Ishikawa (cell line): ENCODE data around the gene HSF4.

Source experiments
- CEBPB ChIP-seq: IDR thresholded peaks from 2 replicates; pipeline ENCODE4 v1.6.1; 2012
- CREB1 ChIP-seq: IDR thresholded peaks from 2 replicates; pipeline ENCODE4 v1.6.1; 2012; ENCODE audit warnings: low read depth
- EP300 ChIP-seq: IDR thresholded peaks from 2 replicates; pipeline ENCODE4 v1.6.1; 2012; ENCODE audit warnings: borderline replicate concordance
- FOXM1 ChIP-seq: IDR thresholded peaks from 2 replicates; pipeline ENCODE4 v1.6.1; 2012; ENCODE audit warnings: low read depth, borderline replicate concordance
- NFIC ChIP-seq: IDR thresholded peaks from 2 replicates; pipeline ENCODE4 v1.6.1; 2012
- RAD21 ChIP-seq: IDR thresholded peaks from 2 replicates; pipeline ENCODE4 v1.6.1; 2012; ENCODE audit warnings: low read depth
- TAF1 ChIP-seq: IDR thresholded peaks from 2 replicates; pipeline ENCODE4 v1.6.1; 2012; ENCODE audit warnings: low read depth, mild to moderate bottlenecking
- TEAD4 ChIP-seq: IDR thresholded peaks from 2 replicates; pipeline ENCODE4 v1.6.1; 2012
- ZBTB7A ChIP-seq: IDR thresholded peaks from 2 replicates; pipeline ENCODE4 v1.6.1; 2012; ENCODE audit warnings: low read depth
- TF ChIP-seq, protein P1 (sequence below): IDR thresholded peaks from 2 replicates; pipeline ENCODE4 v1.6.1; 2012
- TF ChIP-seq, protein P2 (sequence below): IDR thresholded peaks from 2 replicates; pipeline ENCODE4 v1.6.1; 2012; ENCODE audit warnings: low read depth, mild to moderate bottlenecking

DNA sequence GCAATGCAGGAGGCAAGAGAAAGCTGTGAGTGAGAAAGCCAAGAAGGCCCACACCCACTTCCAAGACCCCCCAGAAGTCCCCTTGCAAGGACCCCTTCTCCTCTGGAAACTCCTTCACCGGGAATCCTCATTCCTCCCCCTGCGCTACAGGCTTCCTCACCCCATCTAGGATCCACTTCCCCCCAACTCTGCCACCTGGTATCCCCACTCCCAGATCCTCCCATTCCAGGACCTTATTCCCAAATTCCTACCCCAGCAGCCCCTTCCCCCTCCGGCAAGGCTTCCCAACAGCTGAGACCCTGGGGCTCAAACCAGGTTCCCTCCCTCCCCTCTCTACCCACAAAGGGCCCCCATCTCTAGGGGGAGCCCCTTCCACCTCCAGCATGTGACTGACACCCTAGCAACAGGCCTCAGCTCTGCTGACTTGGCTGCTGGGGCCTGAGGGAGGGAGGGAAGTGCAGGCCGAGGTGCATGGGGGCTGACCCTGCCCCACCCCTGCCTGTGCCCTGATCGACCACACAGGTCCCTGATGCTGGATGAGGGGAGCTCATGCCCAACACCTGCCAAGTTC is 2.1 kb downstream of the HSF4 start:
- TF ChIP-seq NFIC (no peak), CEBPB (no peak), TAF1 (no peak), EP300 (no peak), CREB1 (no peak), FOXM1 (no peak), ZBTB7A (no peak), TEAD4 (no peak), RAD21 (no peak)
- TF ChIP-seq, protein P1, sequence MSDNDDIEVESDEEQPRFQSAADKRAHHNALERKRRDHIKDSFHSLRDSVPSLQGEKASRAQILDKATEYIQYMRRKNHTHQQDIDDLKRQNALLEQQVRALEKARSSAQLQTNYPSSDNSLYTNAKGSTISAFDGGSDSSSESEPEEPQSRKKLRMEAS = no peak
- TF ChIP-seq, protein P2, sequence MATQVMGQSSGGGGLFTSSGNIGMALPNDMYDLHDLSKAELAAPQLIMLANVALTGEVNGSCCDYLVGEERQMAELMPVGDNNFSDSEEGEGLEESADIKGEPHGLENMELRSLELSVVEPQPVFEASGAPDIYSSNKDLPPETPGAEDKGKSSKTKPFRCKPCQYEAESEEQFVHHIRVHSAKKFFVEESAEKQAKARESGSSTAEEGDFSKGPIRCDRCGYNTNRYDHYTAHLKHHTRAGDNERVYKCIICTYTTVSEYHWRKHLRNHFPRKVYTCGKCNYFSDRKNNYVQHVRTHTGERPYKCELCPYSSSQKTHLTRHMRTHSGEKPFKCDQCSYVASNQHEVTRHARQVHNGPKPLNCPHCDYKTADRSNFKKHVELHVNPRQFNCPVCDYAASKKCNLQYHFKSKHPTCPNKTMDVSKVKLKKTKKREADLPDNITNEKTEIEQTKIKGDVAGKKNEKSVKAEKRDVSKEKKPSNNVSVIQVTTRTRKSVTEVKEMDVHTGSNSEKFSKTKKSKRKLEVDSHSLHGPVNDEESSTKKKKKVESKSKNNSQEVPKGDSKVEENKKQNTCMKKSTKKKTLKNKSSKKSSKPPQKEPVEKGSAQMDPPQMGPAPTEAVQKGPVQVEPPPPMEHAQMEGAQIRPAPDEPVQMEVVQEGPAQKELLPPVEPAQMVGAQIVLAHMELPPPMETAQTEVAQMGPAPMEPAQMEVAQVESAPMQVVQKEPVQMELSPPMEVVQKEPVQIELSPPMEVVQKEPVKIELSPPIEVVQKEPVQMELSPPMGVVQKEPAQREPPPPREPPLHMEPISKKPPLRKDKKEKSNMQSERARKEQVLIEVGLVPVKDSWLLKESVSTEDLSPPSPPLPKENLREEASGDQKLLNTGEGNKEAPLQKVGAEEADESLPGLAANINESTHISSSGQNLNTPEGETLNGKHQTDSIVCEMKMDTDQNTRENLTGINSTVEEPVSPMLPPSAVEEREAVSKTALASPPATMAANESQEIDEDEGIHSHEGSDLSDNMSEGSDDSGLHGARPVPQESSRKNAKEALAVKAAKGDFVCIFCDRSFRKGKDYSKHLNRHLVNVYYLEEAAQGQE = no peak
